ENCODE measurements around the gene NDUFA8. TPM values are rescaled to one million over a fixed set of nuclear protein-coding genes. Genes with fewer than 3 reads are reported as not detected.

Gene NDUFA8
- total RNA-seq, 1 donor, result 17.0 TPM

GRCh38 chr9:122173670-122174069, 14.1 kb upstream of the NDUFA8 start:
- H3K9me3 ChIP-seq (ENCODE audit: low read depth, low read length), result no peaks in the 10 kb centered on the region
- DNase-seq (ENCODE audit: insufficient read length, low spot score, missing footprints), result no peak
- TF ChIP-seq CTCF (IDR thresholded peaks at IDR 0.05; ENCODE audit: extremely low read depth, low read depth, low read length), result no peak
- no peak overlapping the region for H3K27ac ChIP-seq (ENCODE audit: low read depth, low read length)
- peaks cover 58% of the 10 kb centered on the region for H3K27me3 ChIP-seq (ENCODE audit: insufficient read depth, low read length)
- H3K4me3 ChIP-seq (ENCODE audit: insufficient read depth, low read length), result no peak overlapping the region
- no peaks in the 10 kb centered on the region for H3K79me2 ChIP-seq (ENCODE audit: insufficient read depth, low read length)
- no peaks in the 10 kb centered on the region for H3K36me3 ChIP-seq (ENCODE audit: insufficient read depth, low read length)
- H4K20me1 ChIP-seq (ENCODE audit: insufficient read depth, low read length), result no peaks in the 10 kb centered on the region
- no peak overlapping the region for H3K4me2 ChIP-seq (ENCODE audit: insufficient read depth, low read length)
- H2AFZ ChIP-seq (ENCODE audit: low read length), result no peak overlapping the region
- H3K4me1 ChIP-seq (ENCODE audit: insufficient read depth, low read length), result no peaks in the 10 kb centered on the region

- Histone ChIP-seq H3K27ac (ENCODE audit: low read depth, low read length) (no peak overlapping the region), H3K9me3 (ENCODE audit: low read depth, low read length) (no peaks in the 10 kb centered on the region), H3K27me3 (ENCODE audit: insufficient read depth, low read length) (peaks cover 57% of the 10 kb centered on the region), H3K79me2 (ENCODE audit: insufficient read depth, low read length) (no peaks in the 10 kb centered on the region), H3K4me1 (ENCODE audit: insufficient read depth, low read length) (no peaks in the 10 kb centered on the region), H3K36me3 (ENCODE audit: insufficient read depth, low read length) (no peaks in the 10 kb centered on the region), H2AFZ (ENCODE audit: low read length) (no peak overlapping the region), H4K20me1 (ENCODE audit: insufficient read depth, low read length) (no peaks in the 10 kb centered on the region), H3K4me2 (ENCODE audit: insufficient read depth, low read length) (no peak overlapping the region), H3K4me3 (ENCODE audit: insufficient read depth, low read length) (no peak overlapping the region)
- no peak for TF ChIP-seq CTCF (IDR thresholded peaks at IDR 0.05; ENCODE audit: extremely low read depth, low read depth, low read length)
- DNase-seq (ENCODE audit: insufficient read length, low spot score, missing footprints), result no peak
Measured at GRCh38 chr9:122172131-122172530, 12.6 kb upstream of the NDUFA8 start.

GRCh38 chr9:122168356-122168755, 8.8 kb upstream of the NDUFA8 start:
- H4K20me1 ChIP-seq (ENCODE audit: insufficient read depth, low read length), result no peaks in the 10 kb centered on the region
- no peaks in the 10 kb centered on the region for H3K4me1 ChIP-seq (ENCODE audit: insufficient read depth, low read length)
- H3K4me2 ChIP-seq (ENCODE audit: insufficient read depth, low read length), result no peak overlapping the region
- DNase-seq (ENCODE audit: insufficient read length, low spot score, missing footprints), result no peak
- H3K79me2 ChIP-seq (ENCODE audit: insufficient read depth, low read length), result no peaks in the 10 kb centered on the region
- H3K27ac ChIP-seq (ENCODE audit: low read depth, low read length), result no peak overlapping the region
- no peaks in the 10 kb centered on the region for H3K9me3 ChIP-seq (ENCODE audit: low read depth, low read length)
- H3K27me3 ChIP-seq (ENCODE audit: insufficient read depth, low read length), result peaks cover 56% of the 10 kb centered on the region
- H2AFZ ChIP-seq (ENCODE audit: low read length), result no peak overlapping the region
- TF ChIP-seq CTCF (IDR thresholded peaks at IDR 0.05; ENCODE audit: extremely low read depth, low read depth, low read length), result no peak
- H3K4me3 ChIP-seq (ENCODE audit: insufficient read depth, low read length), result no peak overlapping the region
- H3K36me3 ChIP-seq (ENCODE audit: insufficient read depth, low read length), result no peaks in the 10 kb centered on the region

- Histone ChIP-seq H4K20me1 (ENCODE audit: insufficient read depth, low read length) (no peaks in the 10 kb centered on the region), H3K36me3 (ENCODE audit: insufficient read depth, low read length) (no peaks in the 10 kb centered on the region), H3K27ac (ENCODE audit: low read depth, low read length) (no peak overlapping the region), H3K4me3 (ENCODE audit: insufficient read depth, low read length) (no peak overlapping the region), H3K4me2 (ENCODE audit: insufficient read depth, low read length) (no peak overlapping the region), H3K9me3 (ENCODE audit: low read depth, low read length) (no peaks in the 10 kb centered on the region), H3K79me2 (ENCODE audit: insufficient read depth, low read length) (peaks cover 3% of the 10 kb centered on the region), H3K27me3 (ENCODE audit: insufficient read depth, low read length) (peaks cover 35% of the 10 kb centered on the region), H2AFZ (ENCODE audit: low read length) (no peak overlapping the region), H3K4me1 (ENCODE audit: insufficient read depth, low read length) (peaks cover 3% of the 10 kb centered on the region)
- TF ChIP-seq CTCF (IDR thresholded peaks at IDR 0.05; ENCODE audit: extremely low read depth, low read depth, low read length), result no peak
- DNase-seq (ENCODE audit: insufficient read length, low spot score, missing footprints), result no peak
Measured at GRCh38 chr9:122164286-122164685, 4.7 kb upstream of the NDUFA8 start.

Data from osteoblast (primary cell).